ENCODE data around the gene EFCAB11. TPM values are rescaled to one million over a fixed set of nuclear protein-coding genes. Genes with fewer than 3 reads are reported as not detected.

EFCAB11 gene
- total RNA-seq, 3 donors from 2014 or later (not counting 1 experiment from before 2014, with no cell fraction given): 3.9 to 5.2 (median 4.0) TPM

- Histone ChIP-seq H3K27ac (ENCODE audit: low read length) (no peak overlapping the region), H3K9me3 (ENCODE audit: control insufficient read depth, insufficient read depth, low read length) (peaks cover 4% of the 10 kb centered on the region), H3K36me3 (ENCODE audit: control insufficient read depth, insufficient read depth, low read length) (no peaks in the 10 kb centered on the region), H3K4me1 (ENCODE audit: control insufficient read depth, insufficient read depth, low read length) (no peaks in the 10 kb centered on the region), H3K4me3 (ENCODE audit: low read length) (no peak overlapping the region), H3K27me3 (ENCODE audit: control insufficient read depth, insufficient read depth, low read length) (no peaks in the 10 kb centered on the region)
- peaks cover under 1% of the 10 kb centered on the region for H3K36me3 Mint-ChIP-seq
- no peak for ATAC-seq
- TF ChIP-seq, protein P1, sequence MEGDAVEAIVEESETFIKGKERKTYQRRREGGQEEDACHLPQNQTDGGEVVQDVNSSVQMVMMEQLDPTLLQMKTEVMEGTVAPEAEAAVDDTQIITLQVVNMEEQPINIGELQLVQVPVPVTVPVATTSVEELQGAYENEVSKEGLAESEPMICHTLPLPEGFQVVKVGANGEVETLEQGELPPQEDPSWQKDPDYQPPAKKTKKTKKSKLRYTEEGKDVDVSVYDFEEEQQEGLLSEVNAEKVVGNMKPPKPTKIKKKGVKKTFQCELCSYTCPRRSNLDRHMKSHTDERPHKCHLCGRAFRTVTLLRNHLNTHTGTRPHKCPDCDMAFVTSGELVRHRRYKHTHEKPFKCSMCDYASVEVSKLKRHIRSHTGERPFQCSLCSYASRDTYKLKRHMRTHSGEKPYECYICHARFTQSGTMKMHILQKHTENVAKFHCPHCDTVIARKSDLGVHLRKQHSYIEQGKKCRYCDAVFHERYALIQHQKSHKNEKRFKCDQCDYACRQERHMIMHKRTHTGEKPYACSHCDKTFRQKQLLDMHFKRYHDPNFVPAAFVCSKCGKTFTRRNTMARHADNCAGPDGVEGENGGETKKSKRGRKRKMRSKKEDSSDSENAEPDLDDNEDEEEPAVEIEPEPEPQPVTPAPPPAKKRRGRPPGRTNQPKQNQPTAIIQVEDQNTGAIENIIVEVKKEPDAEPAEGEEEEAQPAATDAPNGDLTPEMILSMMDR (IDR thresholded peaks at IDR 0.05): no peak
- no peak for DNase-seq
- H3K27ac Mint-ChIP-seq: peak overlapping the region in 1 of 2 donors; percentile 23
- intact Hi-C loops (cut with micrococcal nuclease): no loop called here
- peaks cover 11 to 18% of the 10 kb centered on the region in 2 donors for H3K4me1 Mint-ChIP-seq
- no peaks in the 10 kb centered on the region for H3K27me3 Mint-ChIP-seq (ENCODE audit: low read depth in 2 of 2)
- 55% methylated on average over 5 of the region's 5 CpGs for WGBS (ENCODE audit: insufficient coverage)
- H3K9me3 Mint-ChIP-seq: peaks cover 0 to 9% of the 10 kb centered on the region in 2 donors
- no peak overlapping the region for H3K4me3 Mint-ChIP-seq
Measured at GRCh38 chr14:89750908-89751392, 203.6 kb downstream of the EFCAB11 start.

- Mint-ChIP-seq H3K4me3 (no peak overlapping the region), H3K9me3 (peaks cover 0 to 9% of the 10 kb centered on the region in 2 donors), H3K27me3 (ENCODE audit: low read depth in 2 of 2) (no peaks in the 10 kb centered on the region), H3K4me1 (peaks cover 11 to 18% of the 10 kb centered on the region in 2 donors), H3K27ac (peak overlapping the region in 1 of 2 donors; percentile 23), H3K36me3 (no peaks in the 10 kb centered on the region)
- Histone ChIP-seq H3K36me3 (ENCODE audit: control insufficient read depth, insufficient read depth, low read length) (no peaks in the 10 kb centered on the region), H3K4me1 (ENCODE audit: control insufficient read depth, insufficient read depth, low read length) (no peaks in the 10 kb centered on the region), H3K4me3 (ENCODE audit: low read length) (no peak overlapping the region), H3K9me3 (ENCODE audit: control insufficient read depth, insufficient read depth, low read length) (peaks cover 4% of the 10 kb centered on the region), H3K27me3 (ENCODE audit: control insufficient read depth, insufficient read depth, low read length) (no peaks in the 10 kb centered on the region), H3K27ac (ENCODE audit: low read length) (no peak overlapping the region)
- intact Hi-C loops (cut with micrococcal nuclease): no loop called here
- DNase-seq: no peak
- no peak for ATAC-seq
- TF ChIP-seq, protein P1 (IDR thresholded peaks at IDR 0.05): no peak
- 100% methylated on average over 6 of the region's 6 CpGs for WGBS (ENCODE audit: insufficient coverage)
Measured at GRCh38 chr14:89750281-89750755, 204.2 kb downstream of the EFCAB11 start.

DNA sequence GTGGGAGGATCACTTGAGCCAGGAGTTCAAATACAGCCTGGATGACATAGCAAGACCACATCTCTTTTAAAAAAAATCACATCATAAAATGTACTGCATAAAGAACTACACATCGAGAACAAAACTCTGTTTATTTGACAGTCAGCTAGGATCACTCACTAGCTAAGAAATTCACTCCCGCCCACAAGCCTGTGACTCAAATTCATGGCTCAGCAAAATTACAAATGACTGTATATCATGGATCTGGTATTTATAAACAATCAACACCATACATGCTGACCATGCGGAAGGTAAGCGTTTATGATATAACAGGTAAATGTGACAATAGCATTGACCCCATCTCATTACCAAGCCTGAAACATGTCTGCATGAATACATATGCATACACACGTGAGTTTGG, 206.5 kb downstream of the EFCAB11 start:
- peaks cover 15 to 18% of the 10 kb centered on the region in 2 donors for H3K4me1 Mint-ChIP-seq

More for the DNA sequence above, 206.5 kb downstream of the EFCAB11 start:
- Histone ChIP-seq H3K9me3 (ENCODE audit: control insufficient read depth, insufficient read depth, low read length) (peaks cover 4% of the 10 kb centered on the region), H3K36me3 (ENCODE audit: control insufficient read depth, insufficient read depth, low read length) (no peaks in the 10 kb centered on the region), H3K4me3 (ENCODE audit: low read length) (no peak overlapping the region), H3K27me3 (ENCODE audit: control insufficient read depth, insufficient read depth, low read length) (no peaks in the 10 kb centered on the region), H3K27ac (ENCODE audit: low read length) (no peak overlapping the region), H3K4me1 (ENCODE audit: control insufficient read depth, insufficient read depth, low read length) (no peaks in the 10 kb centered on the region)
- H3K27ac Mint-ChIP-seq: no peak overlapping the region
- H3K4me3 Mint-ChIP-seq: no peak overlapping the region
- TF ChIP-seq, protein P1 (IDR thresholded peaks at IDR 0.05): no peak
- intact Hi-C loops (cut with micrococcal nuclease): no loop called here
- H3K36me3 Mint-ChIP-seq: no peaks in the 10 kb centered on the region
- ATAC-seq (no peak), DNase-seq (no peak)
- WGBS (ENCODE audit: insufficient coverage): 100% methylated on average over 4 of the region's 5 CpGs
- H3K27me3 Mint-ChIP-seq (ENCODE audit: low read depth in 2 of 2): no peaks in the 10 kb centered on the region
- peaks cover 0 to 9% of the 10 kb centered on the region in 2 donors for H3K9me3 Mint-ChIP-seq

Data from natural killer cell (primary cell).